T1000 (cell line): ENCODE results near the gene TBCK.

ENCODE experiments used
- DNase-seq: peaks from one replicate; lab custom pipeline; 2025; ENCODE audit warnings: mixed read lengths; lab: John Stamatoyannopoulos, UW

The TBCK gene

GRCh38 chr4:106315968-106316772 is at the start of gene TBCK, which contains the start of gene AIMP1:
TSS of gene TBCK (minus strand) at chr4:106316209. CDS start at chr4:106308960, 7,249 bp downstream.
TSS of gene AIMP1 (plus strand) at chr4:106316550. CDS start at chr4:106325010, 8,460 bp downstream.
- peak; percentile 86 for DNase-seq

- no peak for DNase-seq
These were observed 49.6 kb upstream of the TBCK start for GRCh38 chr4:106365613-106366012.

- no peak for DNase-seq
These were observed 48.3 kb upstream of the TBCK start for GRCh38 chr4:106364282-106364681.

- DNase-seq, result no peak
These were observed 46.2 kb upstream of the TBCK start for GRCh38 chr4:106362086-106362825.

- no peak for DNase-seq
These were observed 42.9 kb upstream of the TBCK start for GRCh38 chr4:106358899-106359298.

GRCh38 chr4:106355193-106355592 is 39.2 kb upstream of the TBCK start:
- no peak for DNase-seq

GRCh38 chr4:106353786-106354185 is 37.8 kb upstream of the TBCK start:
- DNase-seq, result no peak

GRCh38 chr4:106351016-106351415 is 35.0 kb upstream of the TBCK start:
- no peak for DNase-seq

- DNase-seq, result no peak
These were observed 31.2 kb upstream of the TBCK start for GRCh38 chr4:106347167-106347566.

- no peak for DNase-seq
These were observed 28.6 kb upstream of the TBCK start for GRCh38 chr4:106344647-106344970.

- no peak for DNase-seq
These were observed 28.0 kb upstream of the TBCK start for GRCh38 chr4:106343865-106344646.

- DNase-seq, result no peak
These were observed 24.8 kb upstream of the TBCK start for GRCh38 chr4:106340774-106341173.

GRCh38 chr4:106339431-106339830 is 23.4 kb upstream of the TBCK start:
- DNase-seq, result no peak

GRCh38 chr4:106338671-106339070 is 22.7 kb upstream of the TBCK start:
- no peak for DNase-seq

- DNase-seq, result no peak
These were observed 21.9 kb upstream of the TBCK start for GRCh38 chr4:106337916-106338315.

- DNase-seq, result no peak
These were observed 20.6 kb upstream of the TBCK start for GRCh38 chr4:106336618-106337017.

GRCh38 chr4:106334741-106335470 is 18.9 kb upstream of the TBCK start:
- DNase-seq, result no peak

- no peak for DNase-seq
These were observed 17.2 kb upstream of the TBCK start for GRCh38 chr4:106333186-106333585.

GRCh38 chr4:106329041-106329618 is 13.1 kb upstream of the TBCK start:
- no peak for DNase-seq

GRCh38 chr4:106325800-106326199 is 9.8 kb upstream of the TBCK start:
- no peak for DNase-seq

GRCh38 chr4:106323119-106323518 is 7.1 kb upstream of the TBCK start:
- no peak for DNase-seq
